Esophagus muscularis mucosa (tissue), 4 donors: Measurements from ENCODE around the gene ZCCHC8. TPM values are rescaled to one million over a fixed set of nuclear protein-coding genes. Genes with fewer than 3 reads are reported as not detected.
"Not testable (repeated sequence)": the region's sequence is repeated elsewhere in the genome, so short reads cannot be mapped to it uniquely, and the experiment has no call there.

Experiments used
- DNase-seq: peaks from one replicate; pipeline ENCODE4 v3.0.0-alpha.2; 2017; ENCODE audit errors: extremely low spot score
- H3K27ac ChIP-seq, 4 donors: fragments of 200-600 bp; sonication (generic); replicated peaks in 1 of 4; 1 replicate in 3 of 4; 2 replicates in 1 of 4; pipeline ENCODE4 v1.5.1; 2016 to 2019; ENCODE audit warnings: mild to moderate bottlenecking in 1 of 4
- H3K27me3 ChIP-seq, 4 donors: fragments of 200-600 bp; sonication (generic); one replicate each; pipeline versions ENCODE4 v1.5.1 to v1.6.0; 2016 to 2019
- H3K36me3 ChIP-seq, 4 donors: fragments of 200-600 bp; sonication (generic); one replicate each; pipeline ENCODE4 v1.5.1; 2016 to 2019
- H3K4me1 ChIP-seq, 4 donors: fragments of 200-600 bp; sonication (generic); one replicate each; pipeline ENCODE4 v1.5.1; 2016 to 2019
- H3K4me3 ChIP-seq, 4 donors: fragments of 200-600 bp; sonication (generic); 1 replicate in 2 of 4; 2 replicates in 2 of 4; pipeline ENCODE4 v1.5.1; 2016 to 2019; ENCODE audit warnings: mild to moderate bottlenecking in 4 of 4, moderate library complexity in 1 of 4
- H3K9me3 ChIP-seq, 4 donors: fragments of 200-600 bp; sonication (generic); 1 replicate in 3 of 4; 2 replicates in 1 of 4; pipeline ENCODE4 v1.5.1; 2016 to 2019
- CTCF ChIP-seq, 3 experiments: fragments of 200-600 bp in 2 of 3; fragments of 450-650 bp in 1 of 3; sonication (generic) in 2 of 3; IDR thresholded peaks; one replicate each; pipeline ENCODE4 v1.5.1; 2017 to 2019; ENCODE audit warnings: antibody characterized with exemption in 3 of 3, mild to moderate bottlenecking in 2 of 3, moderate library complexity in 1 of 3
- EP300 ChIP-seq: sonication (generic); formaldehyde crosslinking; IDR thresholded peaks from one replicate; pipeline ENCODE4 v1.6.1; 2017; ENCODE audit warnings: antibody characterized with exemption
- POLR2A ChIP-seq: fragments of 450-650 bp; IDR thresholded peaks from one replicate; pipeline ENCODE4 v1.6.1; 2017; ENCODE audit warnings: antibody characterized with exemption, moderate library complexity, mild to moderate bottlenecking, low read depth
- POLR2AphosphoS5 ChIP-seq, 2 donors: sonication (generic); formaldehyde crosslinking; IDR thresholded peaks; one replicate each; pipeline ENCODE4 v1.6.1; 2017; ENCODE audit warnings: antibody characterized with exemption in 2 of 2
- WGBS: methylation state at CpG from one replicate; pipeline ENCODE4 v1.1.5; 2018; 5-methylcytosine and 5-hydroxymethylcytosine counted together
- intact Hi-C: fragments of 100-400 bp; cut with DNase I; formaldehyde crosslinking; loops from one replicate; pipeline ENCODE4 v1.15.1; 2023
- total RNA-seq, 4 donors: library from RNA; depleted of rRNA; stranded (reverse); fragments of >200 nt; gene quantifications; one replicate each; pipeline versions ENCODE4 v1.1.0 to v1.2.1, GENCODE V29; 2016

Gene ZCCHC8
- total RNA-seq, 4 donors from 2014 or later = 12.1 to 19.1 (median 14.1) TPM

- Histone ChIP-seq H3K4me1 (peaks cover 6 to 16% (median 14%) of the 10 kb centered on the region in 4 donors), H3K4me3 (peak overlapping the region in 1 of 4 donors; percentile 24), H3K27ac (peak overlapping the region; percentile 75 to 79 (median 78)), H3K9me3 (no peaks in the 10 kb centered on the region), H3K27me3 (no peaks in the 10 kb centered on the region), H3K36me3 (peaks cover 27 to 44% (median 42%) of the 10 kb centered on the region in 4 donors)
- TF ChIP-seq POLR2AphosphoS5 (IDR thresholded peaks at IDR 0.05) (no peak), CTCF (IDR thresholded peaks at IDR 0.05) (peak; percentile 81 to 91 (median 82))
- DNase-seq = no peak
- intact Hi-C loops = loop anchor here (2.0 to 5.0 kb wide), 2 partner anchors 73 to 124 kb away; no protein-coding TSS in a partner anchor
- 21% methylated on average over 3 of the region's 3 CpGs for WGBS
Measured at GRCh38 chr12:122471324-122472226, 29.2 kb downstream of the ZCCHC8 start.

GRCh38 chr12:122470576-122470975 is 30.2 kb downstream of the ZCCHC8 start:
- not testable (repeated sequence) for H3K4me3 ChIP-seq, DNase-seq, H3K9me3 ChIP-seq, H3K27me3 ChIP-seq
- Histone ChIP-seq H3K27ac (peak overlapping the region; percentile 46 to 79 (median 77)), H3K36me3 (peaks cover 17 to 34% (median 32%) of the 10 kb centered on the region in 4 donors), H3K4me1 (peaks cover 6 to 16% (median 14%) of the 10 kb centered on the region in 4 donors)
- intact Hi-C loops = loop anchor here (5.0 kb wide), 1 partner anchor 123 kb away; no protein-coding TSS in a partner anchor
- 90% methylated on average over 7 of the region's 7 CpGs for WGBS

- H3K27ac ChIP-seq = peak overlapping the region in 1 of 4 donors; percentile 13
- intact Hi-C loops = loop anchor here (5.0 kb wide), 1 partner anchor 123 kb away; no protein-coding TSS in a partner anchor
- H3K27me3 ChIP-seq, H3K4me3 ChIP-seq, H3K9me3 ChIP-seq, DNase-seq: not testable (repeated sequence)
- WGBS = 82% methylated on average over 6 of the region's 6 CpGs
- peaks cover 10 to 27% (median 25%) of the 10 kb centered on the region in 4 donors for H3K36me3 ChIP-seq
- H3K4me1 ChIP-seq = peaks cover 6 to 16% (median 14%) of the 10 kb centered on the region in 4 donors
Measured at GRCh38 chr12:122469856-122470255, 30.9 kb downstream of the ZCCHC8 start.

- TF ChIP-seq POLR2A (no peak), EP300 (no peak), CTCF (IDR thresholded peaks at IDR 0.05) (no peak), POLR2AphosphoS5 (IDR thresholded peaks at IDR 0.05) (no peak)
- intact Hi-C loops = no loop called here
- DNase-seq = no peak
Measured at GRCh38 chr12:122467983-122468382, 32.7 kb downstream of the ZCCHC8 start.

GRCh38 chr12:122464317-122465042 is 36.3 kb downstream of the ZCCHC8 start:
- WGBS = 82% methylated on average over 17 of the region's 17 CpGs
- intact Hi-C loops, DNase-seq, H3K27me3 ChIP-seq, H3K4me3 ChIP-seq, H3K4me1 ChIP-seq, H3K9me3 ChIP-seq, H3K36me3 ChIP-seq: not testable (repeated sequence)
- H3K27ac ChIP-seq = peak overlapping the region; percentile 60 to 71 (median 62)
- peak; percentile 62 for TF ChIP-seq EP300
- peak; percentile 75 to 83 for TF ChIP-seq POLR2AphosphoS5 (IDR thresholded peaks at IDR 0.05)

More at GRCh38 chr12:122467983-122468382, 32.7 kb downstream of the ZCCHC8 start:
- H3K36me3 ChIP-seq = peaks cover 0 to 8% (median 7%) of the 10 kb centered on the region in 4 donors
- 63% methylated on average over 4 of the region's 4 CpGs for WGBS
- no peaks in the 10 kb centered on the region for H3K27me3 ChIP-seq
- no peak overlapping the region for H3K27ac ChIP-seq
- no peak overlapping the region for H3K4me3 ChIP-seq
- H3K9me3 ChIP-seq = no peaks in the 10 kb centered on the region
- H3K4me1 ChIP-seq = peaks cover 6 to 23% (median 14%) of the 10 kb centered on the region in 4 donors

- no peak for DNase-seq
Measured at GRCh38 chr12:122460641-122461040, 40.1 kb downstream of the ZCCHC8 start.

More at GRCh38 chr12:122460641-122461040, 40.1 kb downstream of the ZCCHC8 start:
- intact Hi-C loops = no loop called here
- H3K4me1 ChIP-seq = peaks cover 0 to 7% (median 0%) of the 10 kb centered on the region in 4 donors
- no peaks in the 10 kb centered on the region for H3K27me3 ChIP-seq
- 90% methylated on average over 2 of the region's 2 CpGs for WGBS
- TF ChIP-seq CTCF (IDR thresholded peaks at IDR 0.05) (no peak), POLR2AphosphoS5 (IDR thresholded peaks at IDR 0.05) (no peak), POLR2A (no peak)
- H3K36me3 ChIP-seq = no peaks in the 10 kb centered on the region
- no peak overlapping the region for H3K4me3 ChIP-seq
- no peak overlapping the region for H3K27ac ChIP-seq
- no peaks in the 10 kb centered on the region for H3K9me3 ChIP-seq
